Fibroblast of peridontal ligament (primary cell): ENCODE results near the gene ESD.
A peak's percentile ranks its signal among the peaks of the same experiment; 100 is the strongest.
"Not testable (repeated sequence)": the region's sequence is repeated elsewhere in the genome, so short reads cannot be mapped to it uniquely, and the experiment has no call there.

Experiments used
- DNase-seq: peaks from one replicate; pipeline ENCODE4 v3.0.0-alpha.2; 2010; ENCODE audit errors: extremely low read depth

ESD gene

GRCh38 chr13:46795321-46795720 lies 1.6 kb downstream of the ESD start:
- DNase-seq, result no peak

DNA sequence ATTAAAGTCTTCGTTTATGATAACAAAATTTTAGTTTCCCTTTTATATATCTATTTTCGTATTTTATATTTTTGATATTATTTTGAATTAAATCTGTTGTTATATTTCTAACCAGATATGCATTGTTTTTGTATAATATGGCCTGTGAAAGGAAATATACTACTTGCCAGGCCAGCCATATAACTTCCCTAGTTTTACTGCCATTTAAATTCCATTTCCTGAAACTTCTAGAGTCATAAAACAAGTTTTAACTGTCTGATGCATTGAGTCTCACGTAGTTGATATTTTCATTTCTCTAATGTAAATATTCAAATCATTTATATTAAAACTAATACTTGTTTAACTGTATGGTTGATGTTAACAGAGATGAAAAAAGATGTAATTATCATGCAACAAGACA lies 13.5 kb downstream of the ESD start:
- DNase-seq, result no peak

- DNase-seq, result no peak
These were observed 14.3 kb downstream of the ESD start for GRCh38 chr13:46782691-46783090.

- DNase-seq, result no peak
These were observed 14.9 kb downstream of the ESD start for GRCh38 chr13:46782066-46782465.

- peak; percentile 65 for DNase-seq
These were observed 18.1 kb downstream of the ESD start for GRCh38 chr13:46778890-46779289.

GRCh38 chr13:46778095-46778494 lies 18.9 kb downstream of the ESD start:
- DNase-seq, result no peak

GRCh38 chr13:46775385-46776107 lies 21.4 kb downstream of the ESD start:
- no peak for DNase-seq

- DNase-seq, result no peak
These were observed 23.4 kb downstream of the ESD start for GRCh38 chr13:46773541-46773940.

DNA sequence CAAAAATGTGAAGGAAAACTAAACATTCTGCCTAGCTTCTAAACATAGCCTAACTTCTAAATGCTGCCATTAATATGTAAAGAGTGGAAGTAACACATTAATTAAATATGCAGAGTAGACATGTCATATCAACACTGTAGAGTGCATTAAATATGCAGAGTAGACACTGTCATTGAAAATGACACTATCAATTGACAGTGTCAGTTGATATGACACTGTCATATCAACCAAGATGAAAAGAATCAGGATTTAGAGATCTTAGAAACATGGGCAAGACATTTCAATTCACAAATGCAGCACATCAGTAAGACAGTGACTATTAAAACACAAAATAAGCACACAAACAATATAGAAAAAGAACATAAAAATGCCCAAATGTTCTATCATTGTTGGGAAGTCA lies 25.3 kb downstream of the ESD start:
- no peak for DNase-seq

DNA sequence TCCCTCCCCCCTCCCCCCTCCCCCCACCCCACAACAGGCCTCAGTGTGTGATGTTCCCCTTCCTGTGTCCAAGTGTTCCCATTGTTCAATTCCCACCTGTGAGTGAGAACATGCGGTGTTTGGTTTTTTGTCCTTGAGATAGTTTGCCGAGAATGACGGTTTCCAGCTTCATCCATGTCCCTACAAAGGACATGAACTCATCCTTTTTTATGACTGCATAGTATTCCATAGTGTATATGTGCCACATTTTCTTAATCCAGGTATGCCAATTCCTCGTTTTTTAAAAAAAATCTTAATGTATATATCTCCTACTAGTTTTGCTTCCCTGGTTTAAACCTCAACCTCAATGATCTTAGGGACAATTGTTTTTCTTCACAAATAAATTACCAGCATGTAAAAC lies 27.0 kb downstream of the ESD start:
- DNase-seq, result not testable (repeated sequence)

DNA sequence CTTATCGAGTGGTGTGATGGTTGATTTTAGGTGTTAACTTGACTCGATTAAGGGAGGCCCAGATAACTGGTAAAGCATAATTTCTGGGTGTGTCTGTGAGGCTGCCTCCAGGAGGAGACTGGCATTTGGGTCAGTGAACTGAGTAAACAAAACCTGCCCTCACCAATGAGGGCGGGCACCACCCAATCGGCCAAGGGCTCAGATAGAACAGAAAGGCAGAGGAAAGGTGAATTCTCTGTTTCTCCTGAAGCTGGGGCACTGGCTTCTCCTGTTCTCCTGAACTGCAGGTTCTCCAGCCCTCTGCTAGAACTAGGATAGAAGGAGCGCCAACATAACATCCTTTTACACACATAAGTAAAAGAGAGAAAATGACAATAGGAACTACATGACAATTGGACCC lies 35.1 kb downstream of the ESD start:
- DNase-seq, result no peak

DNA sequence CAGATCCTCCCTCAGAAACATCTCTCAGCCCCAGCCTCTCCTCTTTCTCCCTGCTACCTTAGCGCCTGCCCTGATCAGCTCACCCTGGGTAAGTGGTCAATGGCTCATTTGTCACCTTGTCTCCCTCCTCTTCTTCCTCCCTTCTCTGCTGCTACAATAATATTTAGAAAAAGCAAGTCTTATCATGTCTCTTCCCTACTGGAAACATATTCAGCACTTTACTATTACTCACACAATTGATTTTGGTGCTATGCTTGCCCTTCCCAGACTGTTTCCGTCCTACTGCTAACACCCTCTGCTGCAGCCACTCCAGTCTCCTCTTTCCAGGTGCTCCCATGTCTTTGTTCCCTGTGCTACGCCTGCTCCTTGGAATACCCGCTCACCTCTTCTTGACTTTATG lies 35.8 kb downstream of the ESD start:
- no peak for DNase-seq

DNA sequence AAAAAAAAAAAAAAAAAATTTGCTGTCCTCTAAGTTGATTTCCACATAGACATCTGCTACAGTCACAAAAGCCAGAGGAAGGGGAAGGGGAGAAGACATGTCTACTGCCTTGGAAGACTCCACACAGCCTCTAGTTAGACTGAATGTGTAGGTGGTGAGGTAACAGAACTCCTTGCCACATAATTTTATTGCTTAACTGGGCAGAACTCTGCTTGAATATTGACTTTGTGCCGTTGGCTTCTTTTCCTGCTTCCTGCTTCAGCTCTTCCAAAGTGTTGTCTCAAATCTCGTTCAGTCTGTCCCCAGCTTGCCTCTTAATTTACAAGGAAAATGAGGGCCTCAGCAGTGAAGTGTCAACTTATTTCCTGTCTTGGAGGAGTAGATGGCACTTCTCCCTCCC lies 37.1 kb downstream of the ESD start:
- DNase-seq, result peak; percentile 41

DNA sequence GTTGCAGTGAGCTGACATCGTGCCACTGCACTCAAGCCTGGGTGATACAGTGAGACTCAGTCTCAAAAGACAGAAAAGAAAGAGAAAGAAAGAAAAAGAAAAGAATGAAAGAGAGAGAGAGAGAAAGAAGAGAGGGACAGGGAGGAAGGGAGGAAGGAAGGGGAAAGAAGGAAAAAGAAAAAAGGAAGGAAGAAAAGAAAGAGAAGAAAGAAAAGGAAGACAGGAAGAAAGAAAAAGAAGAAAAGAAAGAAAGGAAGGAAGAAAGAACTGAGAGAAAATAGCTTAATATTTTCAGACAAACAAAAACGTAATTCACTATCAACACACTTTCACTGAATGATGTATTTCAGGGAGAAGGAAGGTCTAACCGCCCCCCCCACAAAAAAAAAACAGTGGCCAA lies 39.3 kb downstream of the ESD start:
- DNase-seq, result no peak

GRCh38 chr13:46756977-46757376 lies 40.0 kb downstream of the ESD start:
- peak; percentile 81 for DNase-seq

GRCh38 chr13:46755508-46755907 lies 41.5 kb downstream of the ESD start:
- DNase-seq, result not testable (repeated sequence)

DNA sequence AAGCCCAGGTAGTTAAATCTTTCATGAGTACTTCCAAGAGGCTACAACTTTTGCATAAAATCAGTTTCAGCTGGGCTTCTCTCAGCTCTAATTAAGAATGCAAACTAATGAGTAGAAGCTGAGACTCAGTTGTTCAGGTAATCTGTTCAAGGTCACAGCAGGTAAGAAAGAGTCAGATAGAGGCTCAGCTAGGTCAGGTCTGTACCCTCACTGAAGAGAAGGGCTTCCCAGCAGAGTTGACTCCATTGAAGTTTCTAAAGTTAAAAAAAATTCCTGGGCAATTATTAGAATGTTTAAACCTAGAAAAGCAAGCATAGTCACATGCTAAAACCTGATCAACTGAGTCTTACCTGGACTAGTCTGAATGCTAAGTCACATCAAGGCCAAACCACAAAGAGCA lies 42.1 kb downstream of the ESD start:
- DNase-seq, result no peak

- no peak for DNase-seq
These were observed 43.0 kb downstream of the ESD start for GRCh38 chr13:46753917-46754316.

- DNase-seq, result no peak
These were observed 43.8 kb downstream of the ESD start for GRCh38 chr13:46753137-46753536.

DNA sequence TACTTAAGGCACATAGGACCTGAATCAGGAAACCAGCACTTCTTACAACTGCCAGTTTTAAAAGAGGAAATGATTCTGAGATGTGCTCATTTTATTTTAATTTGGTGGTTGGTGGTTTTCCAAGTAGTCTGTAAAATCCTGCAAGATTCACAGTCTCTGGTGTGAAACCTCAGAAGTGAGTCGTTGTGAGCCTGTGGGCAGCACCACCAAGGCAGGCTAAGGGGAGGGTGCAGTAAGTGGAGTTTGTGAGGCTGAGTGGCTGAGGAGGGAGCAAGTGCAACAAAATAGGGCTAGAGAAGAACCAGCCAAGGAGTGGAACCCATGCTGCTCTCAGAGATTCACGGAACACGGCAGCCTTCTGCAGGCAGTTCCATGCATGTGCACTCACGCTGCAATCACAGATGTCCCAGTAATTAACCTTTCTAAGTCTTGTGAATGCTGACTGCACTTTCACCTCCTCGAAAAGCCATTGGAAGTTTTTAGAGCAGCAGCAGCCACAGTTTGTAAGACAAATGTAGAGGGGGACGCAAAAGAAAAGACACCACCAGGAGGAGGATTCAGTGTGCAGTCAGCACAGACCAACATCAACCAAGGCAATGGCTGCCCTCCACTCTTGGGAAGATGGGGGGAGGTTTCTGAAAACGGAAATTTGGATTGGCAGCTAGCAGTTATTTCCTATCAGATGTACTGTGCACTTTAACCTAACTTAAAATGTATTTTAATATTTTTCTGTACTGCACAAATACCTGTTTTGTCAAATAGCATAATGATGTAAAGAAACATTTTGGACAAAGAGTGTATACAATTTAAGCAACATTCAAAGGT lies 44.9 kb downstream of the ESD start:
- DNase-seq, result peak; percentile 25

- DNase-seq, result no peak
These were observed 47.0 kb downstream of the ESD start for GRCh38 chr13:46749951-46750350.

- no peak for DNase-seq
These were observed 48.7 kb downstream of the ESD start for GRCh38 chr13:46748300-46748699.
